ENCODE data around the gene ALDH3B1. TPM values are rescaled to one million over a fixed set of nuclear protein-coding genes. Genes with fewer than 3 reads are reported as not detected.

ALDH3B1 gene
- total and polyA plus RNA-seq, 7 donors: 0.83 to 3.3 (median 1.8) TPM

DNA sequence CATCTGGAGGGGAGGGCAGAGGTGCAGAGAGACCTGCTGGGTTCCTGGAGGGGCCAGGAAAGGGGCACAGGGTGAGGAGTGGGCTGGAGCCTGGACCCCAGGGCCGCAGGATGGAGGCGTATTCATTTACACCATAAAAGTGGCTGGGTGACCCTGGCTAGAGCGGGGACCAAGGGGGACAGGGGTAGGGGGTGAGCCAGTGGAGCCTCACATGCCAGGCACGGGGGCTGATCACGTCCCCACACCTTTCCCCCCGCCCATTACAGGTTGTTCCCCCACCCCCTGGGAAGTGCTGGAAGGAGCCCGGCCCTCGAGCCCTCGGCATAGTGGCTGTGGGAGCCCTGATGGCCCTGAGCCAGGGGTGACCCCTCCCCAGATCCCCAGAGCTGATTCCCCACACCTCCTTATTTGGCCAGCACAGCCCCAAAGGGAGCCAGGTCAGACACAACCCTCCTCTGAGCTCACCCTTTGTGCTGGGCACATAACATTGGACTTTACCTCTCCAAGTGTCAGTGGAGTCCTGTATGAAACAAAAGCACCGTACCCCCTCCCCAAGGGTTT lies 29.5 kb downstream of the ALDH3B1 start:
- no peak for TF ChIP-seq CTCF (IDR thresholded peaks at IDR 0.05)
- ATAC-seq: no peak
- intact Hi-C loops (cut with DNase I): no loop called here
- Histone ChIP-seq H3K9me3 (no peaks in the 10 kb centered on the region), H3K4me3 (peak overlapping the region; percentile 75), H3K27me3 (ENCODE audit: insufficient read depth in 3 of 3, low read length in 2 of 3) (no peaks in the 10 kb centered on the region), H3K27ac (peak overlapping the region; percentile 77), H3K4me1 (peaks cover 18% of the 10 kb centered on the region), H3K36me3 (ENCODE audit: insufficient read depth in 1 of 2, low read depth in 1 of 2) (peaks cover 0 to 18% of the 10 kb centered on the region in 2 donors)
- 44 to 53% (median 51%) methylated on average over 9 to 10 of the region's 10 CpGs for WGBS, 3 donors
- DNase-seq: peak; percentile 24 to 59

DNA sequence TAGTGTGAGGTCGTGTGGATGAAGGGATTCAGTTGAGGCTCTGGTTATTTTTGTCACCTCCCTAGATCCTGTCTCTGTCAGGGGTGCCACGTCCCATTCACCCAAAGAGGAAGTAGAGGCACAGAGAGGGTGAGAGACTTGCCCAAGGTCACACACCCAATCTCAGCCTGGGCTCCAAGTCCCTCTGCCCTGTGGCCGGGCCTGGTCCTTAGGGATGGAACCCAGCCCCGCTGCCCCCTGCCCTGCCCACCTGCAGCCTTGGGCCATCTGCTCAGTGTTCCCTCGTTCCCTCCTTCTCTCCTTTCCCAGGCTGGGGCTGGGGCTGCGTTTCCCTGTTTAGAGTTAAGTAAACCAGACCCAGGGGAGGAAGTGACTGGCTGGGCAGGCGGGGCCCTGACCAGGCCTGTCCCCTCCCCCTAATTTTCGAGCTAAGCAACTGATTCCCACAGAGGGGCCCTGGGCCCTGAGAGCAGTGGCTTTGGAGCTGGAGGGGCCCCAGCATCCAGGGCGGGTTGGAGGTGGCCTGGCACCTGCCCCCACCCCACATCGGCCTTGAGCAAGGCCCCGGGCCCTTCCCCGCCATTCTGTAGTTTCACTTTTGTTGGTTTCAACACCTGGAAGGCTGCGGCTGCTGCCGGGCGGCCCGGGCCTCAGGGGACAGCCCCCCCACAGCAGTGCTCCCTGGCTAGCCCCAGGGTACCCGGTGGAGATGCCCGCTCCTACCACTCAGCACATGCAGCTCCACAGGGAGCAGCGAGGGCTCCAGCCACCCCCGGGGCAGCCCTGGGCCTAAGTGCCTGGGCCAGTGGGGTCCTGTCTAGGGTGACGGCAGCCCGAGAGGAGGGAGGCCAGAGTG lies 30.2 kb downstream of the ALDH3B1 start:
- H3K4me3 ChIP-seq: peak overlapping the region; percentile 75
- ATAC-seq (peak in 1 of 4 donors; percentile 8), DNase-seq (peak; percentile 69 to 77)
- 41 to 49% (median 47%) methylated on average over 20 to 22 of the region's 22 CpGs for WGBS, 3 donors
- H3K27me3 ChIP-seq (ENCODE audit: insufficient read depth in 3 of 3, low read length in 2 of 3): no peaks in the 10 kb centered on the region
- no peak for TF ChIP-seq CTCF (IDR thresholded peaks at IDR 0.05)
- H3K36me3 ChIP-seq (ENCODE audit: insufficient read depth in 1 of 2, low read depth in 1 of 2): peaks cover 0 to 18% of the 10 kb centered on the region in 2 donors
- H3K27ac ChIP-seq: peak overlapping the region; percentile 77
- H3K4me1 ChIP-seq: peaks cover 18% of the 10 kb centered on the region
- intact Hi-C loops (cut with DNase I): no loop called here
- no peaks in the 10 kb centered on the region for H3K9me3 ChIP-seq

DNA sequence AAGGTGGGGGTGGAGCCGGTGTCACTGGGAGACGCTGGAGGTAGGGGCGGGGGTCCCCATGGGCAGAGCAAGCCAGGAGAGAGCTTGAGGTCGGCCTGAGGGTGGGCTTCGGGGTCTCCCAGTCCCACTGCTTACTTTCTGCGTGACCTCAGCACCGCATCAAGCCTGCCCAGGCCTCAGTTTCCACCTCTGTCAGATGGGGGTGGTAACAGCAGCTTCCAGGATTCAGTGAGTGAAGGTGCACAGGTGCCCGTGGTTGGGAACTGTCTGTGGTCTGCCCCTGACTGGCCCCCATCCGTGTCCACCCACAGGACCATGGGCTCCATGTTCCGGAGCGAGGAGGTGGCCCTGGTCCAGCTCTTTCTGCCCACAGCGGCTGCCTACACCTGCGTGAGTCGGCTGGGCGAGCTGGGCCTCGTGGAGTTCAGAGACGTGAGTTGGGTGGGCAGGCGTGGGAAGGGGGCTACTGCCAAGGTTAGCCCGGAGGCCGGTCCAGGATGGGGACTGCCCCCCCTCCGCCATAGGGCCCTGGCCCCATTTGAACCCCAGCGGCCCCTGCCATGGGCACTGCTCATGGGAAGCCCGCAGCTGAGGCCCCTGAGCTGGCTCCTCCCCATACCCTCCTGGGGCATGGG lies 30.9 kb downstream of the ALDH3B1 start:
- H3K27ac ChIP-seq: peak overlapping the region; percentile 77
- intact Hi-C loops (cut with DNase I): no loop called here
- DNase-seq: peak; percentile 18 to 49

GRCh38 chr11:68041617-68042218 lies 31.6 kb downstream of the ALDH3B1 start:
- WGBS, 3 donors: 88 to 93% (median 89%) methylated on average over 12 of the region's 12 CpGs
- Histone ChIP-seq H3K27ac (no peak overlapping the region), H3K9me3 (no peaks in the 10 kb centered on the region), H3K4me1 (peaks cover 18% of the 10 kb centered on the region), H3K36me3 (ENCODE audit: insufficient read depth in 1 of 2, low read depth in 1 of 2) (peaks cover 0 to 5% of the 10 kb centered on the region in 2 donors), H3K4me3 (no peak overlapping the region), H3K27me3 (ENCODE audit: insufficient read depth in 3 of 3, low read length in 2 of 3) (no peaks in the 10 kb centered on the region)
- peak in 1 of 2 donors; percentile 23 for DNase-seq
- no peak for TF ChIP-seq CTCF (IDR thresholded peaks at IDR 0.05)
- intact Hi-C loops (cut with DNase I): no loop called here
- no peak for ATAC-seq

More for the DNA sequence above, 30.9 kb downstream of the ALDH3B1 start:
- H3K27me3 ChIP-seq (ENCODE audit: insufficient read depth in 3 of 3, low read length in 2 of 3): no peaks in the 10 kb centered on the region
- 83 to 90% (median 87%) methylated on average over 16 to 23 of the region's 23 CpGs for WGBS, 3 donors
- peaks cover 18% of the 10 kb centered on the region for H3K4me1 ChIP-seq
- ATAC-seq: no peak
- no peak for TF ChIP-seq CTCF (IDR thresholded peaks at IDR 0.05)
- H3K9me3 ChIP-seq: no peaks in the 10 kb centered on the region
- H3K36me3 ChIP-seq (ENCODE audit: insufficient read depth in 1 of 2, low read depth in 1 of 2): peaks cover 0 to 11% of the 10 kb centered on the region in 2 donors
- H3K4me3 ChIP-seq: peak overlapping the region; percentile 75
